ENCODE results near the gene DOCK1. TPM values are rescaled to one million over a fixed set of nuclear protein-coding genes. Genes with fewer than 3 reads are reported as not detected.

The DOCK1 gene
- 69.8 and 102 TPM in 2 replicates for total RNA-seq

DNA sequence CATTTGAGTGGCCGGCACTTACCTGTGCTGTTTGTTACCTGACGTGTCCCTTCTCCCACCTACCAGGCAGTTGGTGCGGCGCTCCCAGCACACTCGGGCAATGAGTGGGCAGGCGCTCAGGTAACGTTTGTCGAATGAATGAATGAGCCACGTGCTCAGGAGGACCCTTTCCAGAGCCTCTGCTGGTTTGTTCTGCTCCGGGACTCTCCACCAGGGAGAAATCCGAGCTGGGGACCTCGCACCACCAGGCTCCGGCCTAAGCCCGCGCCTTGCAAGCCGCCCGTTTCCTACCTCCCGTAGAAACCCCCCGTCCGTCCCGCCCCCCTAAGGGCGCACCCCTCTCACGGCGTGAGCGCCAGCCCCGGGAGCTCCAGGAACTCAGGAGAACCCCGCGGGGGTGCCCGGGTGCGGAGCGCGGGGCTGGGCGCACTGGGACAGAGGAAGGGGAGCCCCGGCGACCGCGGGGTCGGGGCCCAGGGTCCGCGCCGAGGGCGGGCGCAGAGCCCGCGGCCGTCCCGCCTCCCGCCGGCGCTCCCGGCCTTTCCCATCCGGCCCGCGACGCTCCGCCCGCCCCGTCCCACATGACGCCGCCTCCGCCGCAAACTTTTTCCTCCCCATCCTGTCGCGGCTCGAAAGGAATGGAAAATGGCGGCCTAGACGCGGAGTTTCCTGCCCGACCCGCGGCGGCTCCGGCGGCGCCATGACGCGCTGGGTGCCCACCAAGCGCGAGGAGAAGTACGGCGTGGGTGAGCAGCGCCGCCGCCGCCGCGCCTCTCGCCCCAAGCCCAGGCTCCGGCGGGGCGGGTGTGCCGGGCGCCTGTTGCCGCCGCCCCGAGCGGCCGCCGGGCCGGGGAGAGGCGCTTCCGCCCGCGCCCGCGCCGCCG, at the start of gene DOCK1:
Gene DOCK1, plus strand, starts transcription at position 611 of the 884 bp plus-strand sequence. Its CDS starts 90 bp downstream, at position 701.

DNA sequence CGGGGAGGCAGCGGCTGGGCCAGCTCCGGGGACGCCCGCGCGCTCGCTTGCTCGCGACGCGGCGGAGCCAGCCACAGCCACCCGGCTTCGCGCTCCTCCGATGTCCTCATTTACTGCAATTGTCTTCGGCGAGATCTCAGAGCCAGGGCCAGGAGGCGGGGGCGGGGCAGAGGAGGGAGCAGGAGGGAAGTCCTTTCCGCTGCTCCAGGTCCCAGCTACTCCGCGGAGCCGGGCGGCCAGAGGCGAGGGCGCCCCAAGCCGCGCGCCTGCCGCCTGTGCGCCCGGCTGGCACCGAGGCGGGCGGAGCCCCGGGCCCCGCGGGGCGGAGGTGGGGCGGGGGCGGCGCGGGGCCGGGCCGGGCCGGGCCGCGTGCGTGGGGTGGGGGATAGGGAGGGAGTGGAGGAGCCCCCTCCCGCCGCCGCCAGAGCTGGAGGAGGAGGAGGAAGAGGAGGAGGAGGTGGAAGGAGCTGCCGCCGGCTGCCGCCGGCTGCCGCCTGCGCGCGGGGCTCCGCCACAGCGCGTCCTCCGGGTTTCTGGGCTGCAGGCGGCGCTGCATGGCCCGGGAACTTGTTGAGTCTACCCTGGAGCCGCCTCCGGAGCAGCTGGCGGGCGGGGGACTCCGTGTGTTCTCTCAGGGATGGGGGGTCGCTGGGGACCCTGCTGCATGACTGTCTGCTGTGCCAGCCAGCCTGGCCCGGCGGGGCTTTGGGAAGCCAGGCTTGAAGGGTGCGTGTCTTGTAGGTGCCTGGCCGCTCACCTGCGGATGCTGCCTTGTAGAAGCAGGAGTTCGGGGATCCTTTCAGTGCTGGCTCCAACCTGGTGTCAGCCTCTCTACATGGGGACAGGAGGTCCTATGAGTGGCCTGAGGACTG, 291.3 kb downstream of the DOCK1 start, which contains the start of gene INSYN2A:
Gene INSYN2A, minus strand, starts transcription at position 310 of the 872 bp plus-strand sequence. CDS start 20,196 bp downstream, outside the sequence.

Other genes with a start within 250 kb of the DOCK1 start
- gene C10orf90, start 234.7 kb upstream of the DOCK1 start, total RNA-seq: 0.23 TPM in 1 of 2 replicates, not detected in the other

Data from smooth muscle cell of the umbilical artery (primary cell).